HepG2 (cell line): ENCODE results near the gene GLB1L. TPM values are rescaled to one million over a fixed set of nuclear protein-coding genes. Genes with fewer than 3 reads are reported as not detected.

Experiments
- CHD2 ChIP-seq: IDR thresholded peaks from 2 replicates; pipeline ENCODE4 v1.6.1; 2011; ENCODE audit warnings: low read depth, low read length, improper control_type of control experiment
- DDIT3 ChIP-seq: sonication (generic); formaldehyde crosslinking; IDR thresholded peaks from 2 replicates; pipeline ENCODE4 v1.4.0; 2020; ENCODE audit warnings: mild to moderate bottlenecking, missing genetic modification reagents
- JARID2 ChIP-seq: sonication (generic); formaldehyde crosslinking; IDR thresholded peaks from 2 replicates; pipeline ENCODE4 v1.8.1; 2023; ENCODE audit warnings: missing genetic modification reagents, inconsistent platforms; ENCODE audit not compliant: insufficient replicate concordance
- KDM2A ChIP-seq: sonication (generic); formaldehyde crosslinking; IDR thresholded peaks from 2 replicates; pipeline ENCODE4 v1.4.0; 2020; ENCODE audit warnings: low read depth, missing genetic modification reagents, borderline replicate concordance
- KLF15 ChIP-seq: sonication (generic); formaldehyde crosslinking; IDR thresholded peaks from 2 replicates; pipeline ENCODE4 v1.8.1; 2023; ENCODE audit warnings: borderline replicate concordance, mild to moderate bottlenecking, inconsistent platforms, missing genetic modification reagents, mixed read lengths
- KMT2A ChIP-seq: sonication (generic); formaldehyde crosslinking; IDR thresholded peaks from 2 replicates; pipeline ENCODE4 v1.4.0; 2020; ENCODE audit warnings: missing genetic modification reagents
- NFE2 ChIP-seq: sonication (generic); formaldehyde crosslinking; IDR thresholded peaks from 2 replicates; pipeline ENCODE4 v1.4.0; 2020; ENCODE audit warnings: missing genetic modification reagents
- NFE2L2 ChIP-seq: fragments of 150-350 bp; IDR thresholded peaks from 2 replicates; pipeline ENCODE4 v1.6.1; 2014; ENCODE audit warnings: low read length
- RAD51 ChIP-seq: fragments of 450-650 bp; IDR thresholded peaks from 2 replicates; pipeline ENCODE4 v1.6.1; 2016; ENCODE audit warnings: borderline replicate concordance
- SAFB2 ChIP-seq: sonication (generic); formaldehyde crosslinking; IDR thresholded peaks from 2 replicates; pipeline ENCODE4 v1.5.1; 2020; ENCODE audit warnings: missing genetic modification reagents, low read depth, mild to moderate bottlenecking, borderline replicate concordance
- SMAD3 ChIP-seq: sonication (generic); formaldehyde crosslinking; IDR thresholded peaks from 2 replicates; pipeline ENCODE4 v1.4.0; 2020; ENCODE audit warnings: missing genetic modification reagents
- SOX13 ChIP-seq, 3 experiments: fragments of 450-650 bp in 1 of 3; sonication (generic) in 1 of 3; formaldehyde crosslinking in 1 of 3; IDR thresholded peaks in 2 of 3; conservative IDR thresholded peaks in 1 of 3; 2 replicates each; pipeline versions ENCODE4 v1.5.0 to v1.6.1; 2016 to 2020; ENCODE audit warnings: antibody characterized with exemption in 1 of 3, mild to moderate bottlenecking in 1 of 3, missing compliant biosample characterization in 1 of 3, missing genetic modification reagents in 1 of 3, moderate library complexity in 1 of 3
- XRCC5 ChIP-seq: fragments of 200-400 bp; formaldehyde crosslinking; optimal IDR thresholded peaks from 2 replicates; pipeline ENCODE3; 2017; ENCODE audit warnings: mild to moderate bottlenecking, low read length
- ZNF180 ChIP-seq: sonication (generic); formaldehyde crosslinking; IDR thresholded peaks from 2 replicates; pipeline ENCODE4 v1.4.0; 2020; ENCODE audit warnings: low read depth, missing genetic modification reagents, borderline replicate concordance
- ZNF407 ChIP-seq: sonication (generic); formaldehyde crosslinking; IDR thresholded peaks from one replicate; pipeline ENCODE4 v1.5.1; 2020; ENCODE audit warnings: mild to moderate bottlenecking, missing genetic modification reagents; ENCODE audit errors: not compliant biosample characterization
- ZNF503 ChIP-seq: sonication (generic); formaldehyde crosslinking; IDR thresholded peaks from 2 replicates; pipeline ENCODE4 v1.4.0; 2020; ENCODE audit warnings: missing genetic modification reagents
- ZNF768 ChIP-seq: sonication (generic); formaldehyde crosslinking; IDR thresholded peaks from 2 replicates; pipeline ENCODE4 v1.4.0; 2020; ENCODE audit warnings: missing genetic modification reagents
- polyA plus RNA-seq, 8 experiments: library from polyadenylated mRNA; depleted of rRNA in 3 of 8; stranded (reverse) in 7 of 8; unstranded in 1 of 8; fragments of >200 nt; fragmentation: Illumina TruSeq in 4 of 8; extraction: Trizol in 4 of 8; gene quantifications; 2 replicates each; pipeline versions ENCODE4 v1.2.1 to v1.2.3, GENCODE V29; 2011 to 2016; ENCODE audit warnings: low read depth in 4 of 8, missing spikeins in 1 of 8, mixed read lengths in 1 of 8; ENCODE audit not compliant: insufficient read depth in 1 of 8
- total RNA-seq, 5 experiments: library from RNA; depleted of rRNA; stranded (reverse); fragments of >200 nt; fragmentation: Illumina TruSeq; extraction: Trizol; gene quantifications; 2 replicates each; pipeline ENCODE4 v1.2.3, GENCODE V29; 2016; ENCODE audit warnings: low read depth in 1 of 5

GLB1L gene
- total and polyA plus RNA-seq, 2 of the 13 experiments (the other 11 are each of a cell fraction or from before 2014, with no cell fraction given): 6.8 to 7.3 TPM

GRCh38 chr2:219218732-219219701 lies 26.2 kb downstream of the GLB1L start, which contains the start of gene ABCB6 (continued):
- TF ChIP-seq ZNF503 (CRISPR knock-in tag): 0 out of 2 replicates have a peak, but pooled peaks have one; percentile 38
- TF ChIP-seq KDM2A (CRISPR knock-in tag): peak; percentile 100
- no peak for TF ChIP-seq NFE2
- peak; percentile 81 for TF ChIP-seq XRCC5
- TF ChIP-seq KLF15 (CRISPR knock-in tag): peak; percentile 64; the same call in 1 of the 2 replicates
- TF ChIP-seq SAFB2: peak; percentile 100
- TF ChIP-seq RAD51: peak; percentile 95
- TF ChIP-seq ZNF768: peak; percentile 88; the same call in 1 of the 2 replicates
- TF ChIP-seq NFE2L2: no peak
- no peak for TF ChIP-seq SOX13 (IDR thresholded peaks at IDR 0.05)
- TF ChIP-seq SOX13 (CRISPR knock-in tag; conservative IDR thresholded peaks at IDR 0.05 in 1 of 2, IDR thresholded peaks at IDR 0.05 in 1 of 2): no peak
- peak; percentile 92; the same call in 1 of the 2 replicates for TF ChIP-seq ZNF180
- no peak for TF ChIP-seq CHD2
- TF ChIP-seq DDIT3: peak; percentile 85; the same call in 1 of the 2 replicates
- no peak for TF ChIP-seq JARID2 (CRISPR knock-in tag)
- TF ChIP-seq SMAD3 (CRISPR knock-in tag): peak; percentile 68
- TF ChIP-seq KMT2A (CRISPR knock-in tag): peak; percentile 80
- peak; percentile 98 for TF ChIP-seq ZNF407 (CRISPR knock-in tag)
